ENCODE data around the gene BCHE.

The BCHE gene

GRCh38 chr3:165725296-165725695, 111.9 kb downstream of the BCHE start:
- no peaks in the 10 kb centered on the region; the same call in 1 of the 2 replicates for H3K4me1 ChIP-seq
- H3K4me3 ChIP-seq (ENCODE audit: low read depth, low read length): no peak overlapping the region
- TF ChIP-seq CTCF (IDR thresholded peaks at IDR 0.05; ENCODE audit: low read depth, low read length): no peak
- no peaks in the 10 kb centered on the region for H3K27me3 ChIP-seq
- DNase-seq: no peak
- no peaks in the 10 kb centered on the region for H3K9me3 ChIP-seq
- no peaks in the 10 kb centered on the region for H3K36me3 ChIP-seq
